CD14-positive monocyte (primary cell): Measurements from ENCODE around the gene NFYB. TPM values are rescaled to one million over a fixed set of nuclear protein-coding genes. Genes with fewer than 3 reads are reported as not detected.

Experiments
- DNase-seq, 3 donors: peaks; one replicate each; pipeline ENCODE4 v3.0.0-alpha.2; 2011 to 2022
- H2AFZ ChIP-seq: 2 replicates; pipeline ENCODE4 v1.6.0; 2012; ENCODE audit warnings: mild to moderate bottlenecking, low read depth, low read length, inconsistent platforms; ENCODE audit not compliant: insufficient read depth, poor library complexity, severe bottlenecking
- H3K27ac ChIP-seq, 2 donors: 1 replicate in 1 of 2; 2 replicates in 1 of 2; pipeline ENCODE4 v1.5.1; 2012 to 2013; ENCODE audit warnings: low read length in 2 of 2, control low read depth in 1 of 2, inconsistent platforms in 1 of 2, low read depth in 1 of 2, mild to moderate bottlenecking in 1 of 2
- H3K27me3 ChIP-seq, 2 donors: one replicate each; pipeline versions ENCODE4 v1.6.0 to v1.6.1; 2011 to 2013; ENCODE audit warnings: low read length in 2 of 2; ENCODE audit not compliant: control insufficient read depth in 2 of 2, insufficient read depth in 2 of 2
- H3K36me3 ChIP-seq, 2 donors: replicated peaks in 1 of 2; 1 replicate in 1 of 2; 2 replicates in 1 of 2; pipeline versions ENCODE4 v1.5.1 to v1.6.1; 2012 to 2013; ENCODE audit warnings: low read length in 2 of 2, control low read depth in 1 of 2, inconsistent platforms in 1 of 2, mild to moderate bottlenecking in 1 of 2; ENCODE audit not compliant: insufficient read depth in 2 of 2, control insufficient read depth in 1 of 2
- H3K4me1 ChIP-seq, 2 donors: 1 replicate in 1 of 2; 2 replicates in 1 of 2; pipeline versions ENCODE4 v1.5.1 to v1.6.1; 2012 to 2013; ENCODE audit warnings: low read length in 2 of 2, control low read depth in 1 of 2, inconsistent platforms in 1 of 2, mild to moderate bottlenecking in 1 of 2, moderate library complexity in 1 of 2; ENCODE audit not compliant: insufficient read depth in 2 of 2, control insufficient read depth in 1 of 2
- H3K4me2 ChIP-seq: replicated peaks from 2 replicates; pipeline ENCODE3; 2012; ENCODE audit warnings: low read length, moderate library complexity, mild to moderate bottlenecking; ENCODE audit not compliant: poor library complexity, severe bottlenecking; ENCODE audit errors: extremely low read depth
- H3K4me3 ChIP-seq, 3 experiments: fragments of 200-600 bp in 1 of 3; sonication (generic) in 1 of 3; replicated peaks in 1 of 3; 1 replicate in 2 of 3; 2 replicates in 1 of 3; pipeline ENCODE4 v1.5.1; 2011 to 2013; ENCODE audit warnings: low read length in 3 of 3, mild to moderate bottlenecking in 3 of 3, control low read depth in 2 of 3, low read depth in 2 of 3, inconsistent platforms in 1 of 3, moderate library complexity in 1 of 3
- H3K79me2 ChIP-seq: 2 replicates; pipeline ENCODE4 v1.6.0; 2012; ENCODE audit warnings: mild to moderate bottlenecking, control low read depth, inconsistent platforms, low read length, moderate library complexity; ENCODE audit not compliant: insufficient read depth
- H3K9ac ChIP-seq: 2 replicates; pipeline ENCODE4 v1.6.0; 2017; ENCODE audit warnings: low read length, mild to moderate bottlenecking; ENCODE audit not compliant: insufficient read depth, poor library complexity, severe bottlenecking
- H3K9me3 ChIP-seq, 2 donors: replicated peaks in 1 of 2; 1 replicate in 1 of 2; 2 replicates in 1 of 2; pipeline versions ENCODE4 v1.5.1 to v1.6.1; 2012 to 2013; ENCODE audit warnings: low read length in 2 of 2, control low read depth in 1 of 2; ENCODE audit not compliant: control insufficient read depth in 1 of 2, insufficient read depth in 1 of 2
- H4K20me1 ChIP-seq: 2 replicates; pipeline ENCODE4 v1.6.0; 2012; ENCODE audit warnings: mild to moderate bottlenecking, low read length, control low read depth, moderate library complexity; ENCODE audit not compliant: insufficient read depth
- H3K27ac Mint-ChIP-seq, 7 donors: one replicate each; pipeline ENCODE4 v1.8.0; 2020; ENCODE audit warnings: mild to moderate bottlenecking in 7 of 7, mixed read lengths in 7 of 7, moderate library complexity in 6 of 7, inconsistent platforms in 2 of 7
- H3K27me3 Mint-ChIP-seq, 3 donors: one replicate each; pipeline ENCODE4 v1.8.0; 2021 to 2022; ENCODE audit warnings: low read depth in 3 of 3, mild to moderate bottlenecking in 3 of 3, mixed read lengths in 3 of 3, moderate library complexity in 3 of 3, inconsistent platforms in 1 of 3
- H3K36me3 Mint-ChIP-seq, 2 donors: one replicate each; pipeline ENCODE4 v1.8.0; 2020; ENCODE audit warnings: mixed read lengths in 2 of 2, inconsistent platforms in 1 of 2, mild to moderate bottlenecking in 1 of 2
- H3K4me1 Mint-ChIP-seq: one replicate; pipeline ENCODE4 v1.8.0; 2020; ENCODE audit warnings: mild to moderate bottlenecking, mixed read lengths
- H3K4me3 Mint-ChIP-seq, 2 donors: one replicate each; pipeline ENCODE4 v1.8.0; 2020; ENCODE audit warnings: mild to moderate bottlenecking in 2 of 2, mixed read lengths in 2 of 2, moderate library complexity in 1 of 2
- H3K9me3 Mint-ChIP-seq, 7 donors: one replicate each; pipeline ENCODE4 v1.8.0; 2020 to 2022; ENCODE audit warnings: mixed read lengths in 7 of 7, mild to moderate bottlenecking in 6 of 7, moderate library complexity in 6 of 7, inconsistent platforms in 2 of 7
- WGBS: methylation state at CpG from one replicate; pipeline ENCODE4 v1.1.5; 2013; ENCODE audit warnings: missing lambda C conversion rate; ENCODE audit not compliant: insufficient coverage; 5-methylcytosine and 5-hydroxymethylcytosine counted together
- intact Hi-C, 2 donors: fragments of 100-400 bp; cut with micrococcal nuclease; formaldehyde crosslinking; loops; one replicate each; pipeline versions ENCODE4 v1.15.0 to v1.15.1; 2023
- polyA plus RNA-seq, 3 donors: library from polyadenylated mRNA; depleted of rRNA in 1 of 3; unstranded in 2 of 3; stranded (reverse) in 1 of 3; fragments of 300-500 nt in 2 of 3; fragments of >200 nt in 1 of 3; fragmentation: Illumina TruSeq in 2 of 3; gene quantifications; 1 replicate in 2 of 3; 2 replicates in 1 of 3; pipeline ENCODE4 v1.2.3, GENCODE V29; 2012 to 2021
- small RNA-seq: library from RNA; depleted of rRNA; stranded (forward); fragments of <200 nt; gene quantifications from one replicate; pipeline ENCODE3, GENCODE V24; 2012; ENCODE audit warnings: low read depth; ENCODE audit not compliant: insufficient read length
- TF ChIP-seq, protein P1 (sequence below): fragments of 200-600 bp; IDR thresholded peaks from one replicate; pipeline ENCODE4 v1.8.0; 2022; ENCODE audit warnings: antibody characterized with exemption, mild to moderate bottlenecking

Gene NFYB
- polyA plus RNA-seq, 3 donors, result 11.6 to 14.6 (median 12.3) TPM

DNA sequence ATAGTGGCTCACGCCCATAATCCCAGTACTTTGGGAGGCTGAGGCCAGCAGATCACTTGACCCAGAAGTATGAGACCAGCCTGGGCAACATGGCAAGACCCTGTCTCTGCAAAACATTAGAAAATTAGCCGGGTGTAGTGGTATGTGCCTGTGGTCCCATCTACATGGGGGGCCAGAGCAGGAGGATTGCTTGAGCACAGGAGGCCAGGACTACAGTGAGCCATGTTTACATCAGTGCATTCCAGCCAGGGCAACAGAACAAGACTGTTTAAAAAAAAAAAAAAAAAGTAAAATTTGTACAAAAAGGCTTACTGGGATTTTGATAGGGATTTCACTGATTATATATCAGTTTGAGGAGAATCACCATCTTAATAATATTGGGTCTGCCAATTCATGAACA lies 65.9 kb downstream of the NFYB start:
- no peaks in the 10 kb centered on the region for H4K20me1 ChIP-seq
- no peak overlapping the region for H2AFZ ChIP-seq
- H3K79me2 ChIP-seq, result peaks cover 4% of the 10 kb centered on the region
- H3K27ac ChIP-seq, result no peak overlapping the region
- no peaks in the 10 kb centered on the region for H3K9me3 ChIP-seq
- no peak overlapping the region for H3K9ac ChIP-seq
- DNase-seq, result no peak
- TF ChIP-seq, protein P1, sequence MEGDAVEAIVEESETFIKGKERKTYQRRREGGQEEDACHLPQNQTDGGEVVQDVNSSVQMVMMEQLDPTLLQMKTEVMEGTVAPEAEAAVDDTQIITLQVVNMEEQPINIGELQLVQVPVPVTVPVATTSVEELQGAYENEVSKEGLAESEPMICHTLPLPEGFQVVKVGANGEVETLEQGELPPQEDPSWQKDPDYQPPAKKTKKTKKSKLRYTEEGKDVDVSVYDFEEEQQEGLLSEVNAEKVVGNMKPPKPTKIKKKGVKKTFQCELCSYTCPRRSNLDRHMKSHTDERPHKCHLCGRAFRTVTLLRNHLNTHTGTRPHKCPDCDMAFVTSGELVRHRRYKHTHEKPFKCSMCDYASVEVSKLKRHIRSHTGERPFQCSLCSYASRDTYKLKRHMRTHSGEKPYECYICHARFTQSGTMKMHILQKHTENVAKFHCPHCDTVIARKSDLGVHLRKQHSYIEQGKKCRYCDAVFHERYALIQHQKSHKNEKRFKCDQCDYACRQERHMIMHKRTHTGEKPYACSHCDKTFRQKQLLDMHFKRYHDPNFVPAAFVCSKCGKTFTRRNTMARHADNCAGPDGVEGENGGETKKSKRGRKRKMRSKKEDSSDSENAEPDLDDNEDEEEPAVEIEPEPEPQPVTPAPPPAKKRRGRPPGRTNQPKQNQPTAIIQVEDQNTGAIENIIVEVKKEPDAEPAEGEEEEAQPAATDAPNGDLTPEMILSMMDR, result no peak
- 100% methylated on average over 2 of the region's 2 CpGs for WGBS
- no peaks in the 10 kb centered on the region for H3K4me1 ChIP-seq
- intact Hi-C loops, result no loop called here
- H3K27me3 Mint-ChIP-seq, result no peaks in the 10 kb centered on the region
- H3K27me3 ChIP-seq, result no peaks in the 10 kb centered on the region
- no peak overlapping the region for H3K4me3 ChIP-seq
- H3K4me3 Mint-ChIP-seq, result no peak overlapping the region
- peaks cover 48 to 69% of the 10 kb centered on the region in 2 donors for H3K36me3 Mint-ChIP-seq
- peaks cover 0 to 2% (median 2%) of the 10 kb centered on the region in 7 donors for H3K9me3 Mint-ChIP-seq
- H3K4me2 ChIP-seq, result no peak overlapping the region
- peak overlapping the region in 1 of 7 donors; percentile 77 for H3K27ac Mint-ChIP-seq
- H3K36me3 ChIP-seq, result peaks cover 35 to 56% of the 10 kb centered on the region in 2 donors
- peaks cover 3% of the 10 kb centered on the region for H3K4me1 Mint-ChIP-seq

Small RNAs within 50 kb of the gene (small RNA-seq; reads per million reads assigned to genes)
- not detected for gene RNA5SP370

Other genes with a start within 250 kb of the NFYB start
- 100 to 1,000 TPM in 2 of 3 donors, 10 to 100 TPM in 1; 97.9 to 177 (median 108) TPM for gene HSP90B1, start 207.8 kb downstream of the NFYB start, polyA plus RNA-seq
- gene TDG, start 172.3 kb downstream of the NFYB start, polyA plus RNA-seq, result 10 to 100 TPM; 12.6 to 22.4 (median 20.1) TPM
- gene GLT8D2, start 88.0 kb downstream of the NFYB start, polyA plus RNA-seq, result not detected
- gene HCFC2, start 73.7 kb downstream of the NFYB start, polyA plus RNA-seq, result 1 to 10 TPM; 3.3 to 8.7 (median 4.3) TPM
- 10 to 100 TPM; 26.9 to 46.1 (median 29.2) TPM for gene TXNRD1, start 77.6 kb upstream of the NFYB start, polyA plus RNA-seq
- 1 to 10 TPM in 1 of 3 donors, under 1 TPM in 2; 0.64 to 1.0 (median 0.65) TPM for gene EID3, start 165.5 kb upstream of the NFYB start, polyA plus RNA-seq